ENCODE data around the gene CHD8.
A peak's percentile ranks its signal among the peaks of the same experiment; 100 is the strongest.

The CHD8 gene

DNA sequence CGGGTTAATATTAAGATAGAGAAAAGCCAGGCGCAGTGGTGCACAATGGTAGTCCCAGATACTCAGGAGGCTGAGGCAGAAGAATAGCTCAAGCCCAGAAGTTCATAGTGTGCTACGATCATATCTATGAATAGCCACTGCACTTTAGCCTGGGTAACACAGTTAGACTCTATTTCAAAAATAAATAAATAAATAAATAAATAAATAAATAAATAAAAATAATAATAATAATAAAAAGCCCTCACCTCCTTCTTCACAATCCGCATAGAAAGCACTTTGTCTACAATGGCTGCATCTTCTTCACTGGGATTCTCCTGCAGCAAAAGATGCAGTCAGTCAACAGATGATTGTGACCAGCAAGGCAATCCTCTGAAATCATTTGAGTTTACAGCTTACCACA lies 40.6 kb downstream of the CHD8 start:
- no peak for DNase-seq (ENCODE audit: low spot score)
- no peak overlapping the region for H3K27ac ChIP-seq
- POLR2A ChIA-PET (ENCODE audit: low non-redundant PET): interaction anchor here (0.6 kb wide), 1 partner anchor 12 kb away, joined by 8 read pairs; no protein-coding TSS in a partner anchor
- CTCF ChIA-PET: no interaction called here
- TF ChIP-seq, protein P1, sequence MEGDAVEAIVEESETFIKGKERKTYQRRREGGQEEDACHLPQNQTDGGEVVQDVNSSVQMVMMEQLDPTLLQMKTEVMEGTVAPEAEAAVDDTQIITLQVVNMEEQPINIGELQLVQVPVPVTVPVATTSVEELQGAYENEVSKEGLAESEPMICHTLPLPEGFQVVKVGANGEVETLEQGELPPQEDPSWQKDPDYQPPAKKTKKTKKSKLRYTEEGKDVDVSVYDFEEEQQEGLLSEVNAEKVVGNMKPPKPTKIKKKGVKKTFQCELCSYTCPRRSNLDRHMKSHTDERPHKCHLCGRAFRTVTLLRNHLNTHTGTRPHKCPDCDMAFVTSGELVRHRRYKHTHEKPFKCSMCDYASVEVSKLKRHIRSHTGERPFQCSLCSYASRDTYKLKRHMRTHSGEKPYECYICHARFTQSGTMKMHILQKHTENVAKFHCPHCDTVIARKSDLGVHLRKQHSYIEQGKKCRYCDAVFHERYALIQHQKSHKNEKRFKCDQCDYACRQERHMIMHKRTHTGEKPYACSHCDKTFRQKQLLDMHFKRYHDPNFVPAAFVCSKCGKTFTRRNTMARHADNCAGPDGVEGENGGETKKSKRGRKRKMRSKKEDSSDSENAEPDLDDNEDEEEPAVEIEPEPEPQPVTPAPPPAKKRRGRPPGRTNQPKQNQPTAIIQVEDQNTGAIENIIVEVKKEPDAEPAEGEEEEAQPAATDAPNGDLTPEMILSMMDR (conservative IDR thresholded peaks at IDR 0.05; ENCODE audit: low read depth): no peak

DNA sequence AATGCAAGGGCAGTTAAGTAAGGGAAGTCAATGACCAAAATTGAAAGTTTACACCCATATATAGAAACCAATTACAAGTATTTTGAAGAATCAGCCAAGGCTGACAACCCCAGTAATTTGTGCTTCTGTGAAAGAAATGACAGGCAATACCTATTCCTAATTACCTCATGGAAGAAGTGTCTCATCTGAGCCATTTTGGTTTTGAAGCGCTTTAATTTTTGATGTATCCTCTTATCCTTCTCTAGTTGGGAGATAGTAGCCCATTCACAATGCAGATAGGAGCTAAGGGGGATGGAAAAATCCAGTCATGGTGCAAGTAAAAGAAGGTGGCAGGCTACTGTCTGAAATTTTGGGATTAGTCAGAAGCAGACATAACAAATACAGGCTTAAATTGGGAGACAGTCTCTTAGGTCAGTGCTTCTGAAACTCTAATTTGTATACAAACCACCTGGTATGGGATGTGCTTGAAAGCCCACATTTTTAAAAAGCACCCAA lies 41.7 kb downstream of the CHD8 start:
- H3K27ac ChIP-seq: no peak overlapping the region
- DNase-seq (ENCODE audit: low spot score): no peak
- CTCF ChIA-PET: no interaction called here
- POLR2A ChIA-PET (ENCODE audit: low non-redundant PET): no interaction called here
- TF ChIP-seq, protein P1 (conservative IDR thresholded peaks at IDR 0.05; ENCODE audit: low read depth): no peak

DNA sequence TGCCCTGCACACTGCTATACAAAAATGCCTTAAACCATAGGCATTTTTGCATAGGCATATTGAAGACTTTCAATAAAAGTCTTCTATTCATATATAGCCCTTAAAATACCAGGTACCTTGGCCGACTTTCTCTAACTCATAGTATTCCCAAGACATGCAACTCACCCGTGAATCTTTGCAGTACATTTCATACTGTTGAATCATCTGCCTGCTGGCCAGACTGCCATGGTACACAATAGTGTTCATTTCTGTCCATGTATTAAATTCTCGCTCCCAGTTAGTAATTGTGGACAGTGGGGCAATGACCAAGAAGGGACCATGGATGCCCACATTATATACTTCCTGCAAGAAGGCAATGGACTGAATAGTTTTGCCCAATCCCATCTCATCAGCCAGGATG lies 47.8 kb downstream of the CHD8 start:
- ChIA-PET POLR2A (ENCODE audit: low non-redundant PET) (no interaction called here), CTCF (interaction anchor here (0.6 kb wide), 1 partner anchor 726 kb away, joined by 4 read pairs; no protein-coding TSS in a partner anchor)
- H3K27ac ChIP-seq: no peak overlapping the region
- TF ChIP-seq, protein P1 (conservative IDR thresholded peaks at IDR 0.05; ENCODE audit: low read depth): no peak
- DNase-seq (ENCODE audit: low spot score): peak; percentile 44

DNA sequence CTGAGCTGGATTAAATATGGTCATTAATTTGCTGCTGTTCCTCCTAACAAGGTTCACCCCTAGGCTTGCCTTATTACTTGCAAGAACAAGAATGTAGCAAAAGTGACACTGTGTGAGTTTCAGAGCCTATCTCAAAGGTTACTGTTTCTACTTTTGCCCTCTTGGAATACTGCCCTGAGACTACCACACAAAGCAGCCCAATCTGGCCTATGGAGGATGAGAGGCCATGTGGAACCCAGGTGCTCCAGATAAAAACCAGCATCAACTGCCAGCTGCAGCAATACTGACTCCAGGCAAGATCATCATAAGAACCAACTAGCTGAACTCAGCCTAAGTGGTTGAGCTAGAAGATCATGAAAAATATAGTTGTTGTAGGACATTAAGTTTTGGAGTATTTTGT lies 49.7 kb downstream of the CHD8 start:
- TF ChIP-seq, protein P1 (conservative IDR thresholded peaks at IDR 0.05; ENCODE audit: low read depth): no peak
- CTCF ChIA-PET: no interaction called here
- DNase-seq (ENCODE audit: low spot score): no peak
- H3K27ac ChIP-seq: no peak overlapping the region
- POLR2A ChIA-PET (ENCODE audit: low non-redundant PET): no interaction called here

DNA sequence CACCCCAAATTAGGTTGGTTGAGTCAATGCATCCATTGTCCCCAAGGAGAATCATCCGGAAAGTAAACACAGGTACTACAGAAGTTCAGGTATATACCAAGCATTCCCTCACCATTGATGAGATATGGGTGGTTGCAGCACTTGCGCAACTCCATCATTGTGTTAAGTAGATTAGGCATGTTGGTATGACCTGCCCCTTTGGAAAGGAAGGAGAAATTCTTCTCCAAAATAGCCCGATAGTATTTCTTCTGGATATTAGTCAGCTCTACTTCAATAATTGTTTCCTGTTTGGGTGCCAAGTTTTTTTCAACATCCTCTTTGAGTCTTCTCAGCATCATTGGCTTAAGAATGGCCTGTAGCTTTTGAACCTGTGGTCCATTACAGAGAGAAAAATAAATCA lies 50.8 kb downstream of the CHD8 start:
- no peak overlapping the region for H3K27ac ChIP-seq
- DNase-seq (ENCODE audit: low spot score): no peak
- ChIA-PET CTCF (interaction anchor here (0.5 to 0.9 kb wide), 2 partner anchors 10 to 23 kb away, joined by 3 read pairs; no protein-coding TSS in a partner anchor), POLR2A (ENCODE audit: low non-redundant PET) (no interaction called here)
- TF ChIP-seq, protein P1 (conservative IDR thresholded peaks at IDR 0.05; ENCODE audit: low read depth): no peak

DNA sequence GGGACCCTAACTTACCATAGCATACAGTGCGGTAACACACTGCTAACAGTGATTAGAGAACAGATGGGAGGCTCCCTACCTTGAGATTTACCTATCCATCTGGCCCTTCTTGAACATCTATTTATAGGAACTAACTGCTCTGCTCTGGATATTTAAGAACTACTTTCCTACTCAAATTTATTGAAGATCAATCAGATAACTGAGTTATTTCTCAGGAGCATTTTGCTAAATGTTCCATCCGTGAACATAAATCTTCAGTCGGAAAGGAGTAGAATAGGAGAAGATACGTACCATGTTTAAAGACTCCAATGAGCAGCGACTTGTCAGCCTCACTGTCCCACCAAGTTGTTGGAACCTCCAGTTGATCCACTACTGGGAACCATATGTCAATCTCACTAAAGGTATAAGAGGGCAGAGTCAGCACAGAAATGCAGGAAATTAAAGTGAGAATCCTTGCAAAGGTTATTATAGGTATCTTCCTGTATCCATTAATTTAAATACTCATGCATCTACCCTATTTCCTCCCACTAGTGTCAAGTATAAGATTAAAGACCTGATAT lies 56.5 kb downstream of the CHD8 start:
- CTCF ChIA-PET: no interaction called here
- H3K27ac ChIP-seq: no peak overlapping the region
- TF ChIP-seq, protein P1 (conservative IDR thresholded peaks at IDR 0.05; ENCODE audit: low read depth): no peak
- DNase-seq (ENCODE audit: low spot score): no peak
- POLR2A ChIA-PET (ENCODE audit: low non-redundant PET): no interaction called here

Measured in RWPE1 (cell line).